IPS-15b (cell line): Measurements from ENCODE around the gene UEVLD.

Experiments used
- H3K27me3 ChIP-seq: one replicate; pipeline ENCODE4 v1.6.1; 2013; ENCODE audit warnings: low read length; ENCODE audit not compliant: control insufficient read depth, insufficient read depth
- H3K36me3 ChIP-seq: one replicate; pipeline ENCODE4 v1.6.1; 2013; ENCODE audit warnings: low read length; ENCODE audit not compliant: control insufficient read depth, insufficient read depth
- H3K4me1 ChIP-seq: one replicate; pipeline ENCODE4 v1.6.1; 2013; ENCODE audit warnings: mild to moderate bottlenecking, low read length; ENCODE audit not compliant: control insufficient read depth, insufficient read depth
- H3K4me3 ChIP-seq: one replicate; pipeline ENCODE4 v1.5.1; 2013; ENCODE audit warnings: low read depth, low read length
- H3K9ac ChIP-seq: one replicate; pipeline ENCODE4 v1.6.1; 2013; ENCODE audit warnings: low read depth, mild to moderate bottlenecking, low read length
- H3K9me3 ChIP-seq: one replicate; pipeline ENCODE4 v1.6.1; 2013; ENCODE audit warnings: mild to moderate bottlenecking, low read length; ENCODE audit not compliant: control insufficient read depth, insufficient read depth

The UEVLD gene

DNA sequence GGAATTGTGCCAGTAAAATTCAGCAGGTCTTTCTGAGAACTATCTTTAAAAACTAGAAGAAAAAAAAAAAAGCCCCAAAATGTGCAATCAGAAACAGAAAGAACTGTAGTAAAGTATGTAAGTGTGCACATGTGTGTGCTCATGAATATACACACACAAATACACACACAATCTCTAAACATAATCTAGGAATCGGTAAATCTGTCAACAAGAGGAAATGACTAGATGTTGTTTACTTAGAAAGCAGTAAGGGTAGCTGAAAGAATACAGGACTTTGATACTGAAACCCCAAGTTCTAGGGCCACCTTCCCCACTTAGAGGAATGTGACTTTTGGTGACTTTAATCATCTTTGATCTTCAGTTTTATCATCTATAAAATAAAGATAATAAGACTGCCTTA lies 13.2 kb downstream of the UEVLD start:
- Histone ChIP-seq H3K9ac (no peak overlapping the region), H3K4me3 (no peak overlapping the region), H3K27me3 (no peaks in the 10 kb centered on the region), H3K4me1 (no peaks in the 10 kb centered on the region), H3K36me3 (peaks cover under 1% of the 10 kb centered on the region), H3K9me3 (no peaks in the 10 kb centered on the region)

GRCh38 chr11:18567081-18567480 lies 21.5 kb downstream of the UEVLD start:
- H3K9me3 ChIP-seq, result no peaks in the 10 kb centered on the region
- no peaks in the 10 kb centered on the region for H3K27me3 ChIP-seq
- H3K36me3 ChIP-seq, result peaks cover 3% of the 10 kb centered on the region
- no peaks in the 10 kb centered on the region for H3K4me1 ChIP-seq
- H3K4me3 ChIP-seq, result no peak overlapping the region
- H3K9ac ChIP-seq, result no peak overlapping the region

DNA sequence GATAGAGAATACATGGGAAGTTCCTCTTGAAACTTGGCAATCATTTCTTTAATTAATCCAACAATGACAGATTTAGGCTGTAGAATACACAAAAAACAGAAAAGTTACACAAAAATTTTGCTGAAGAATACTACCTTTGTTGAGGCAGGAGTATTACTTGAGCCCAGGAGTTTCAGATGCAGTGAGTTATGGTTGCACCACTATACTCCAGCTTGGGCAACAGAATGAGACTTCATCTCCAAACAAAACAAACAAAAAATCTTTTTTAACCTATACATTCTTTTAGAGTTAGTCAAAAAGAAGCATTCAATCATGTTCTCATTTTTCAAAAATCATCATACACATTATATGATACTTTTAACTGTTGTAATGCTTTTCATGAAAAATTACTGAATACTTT lies 22.1 kb downstream of the UEVLD start:
- Histone ChIP-seq H3K36me3 (peaks cover 3% of the 10 kb centered on the region), H3K9ac (no peak overlapping the region), H3K4me3 (no peak overlapping the region), H3K27me3 (no peaks in the 10 kb centered on the region), H3K9me3 (no peaks in the 10 kb centered on the region), H3K4me1 (no peaks in the 10 kb centered on the region)

GRCh38 chr11:18564149-18564548 lies 24.4 kb downstream of the UEVLD start:
- no peak overlapping the region for H3K9ac ChIP-seq
- no peak overlapping the region for H3K4me3 ChIP-seq
- no peaks in the 10 kb centered on the region for H3K27me3 ChIP-seq
- no peaks in the 10 kb centered on the region for H3K9me3 ChIP-seq
- no peaks in the 10 kb centered on the region for H3K4me1 ChIP-seq
- no peaks in the 10 kb centered on the region for H3K36me3 ChIP-seq

DNA sequence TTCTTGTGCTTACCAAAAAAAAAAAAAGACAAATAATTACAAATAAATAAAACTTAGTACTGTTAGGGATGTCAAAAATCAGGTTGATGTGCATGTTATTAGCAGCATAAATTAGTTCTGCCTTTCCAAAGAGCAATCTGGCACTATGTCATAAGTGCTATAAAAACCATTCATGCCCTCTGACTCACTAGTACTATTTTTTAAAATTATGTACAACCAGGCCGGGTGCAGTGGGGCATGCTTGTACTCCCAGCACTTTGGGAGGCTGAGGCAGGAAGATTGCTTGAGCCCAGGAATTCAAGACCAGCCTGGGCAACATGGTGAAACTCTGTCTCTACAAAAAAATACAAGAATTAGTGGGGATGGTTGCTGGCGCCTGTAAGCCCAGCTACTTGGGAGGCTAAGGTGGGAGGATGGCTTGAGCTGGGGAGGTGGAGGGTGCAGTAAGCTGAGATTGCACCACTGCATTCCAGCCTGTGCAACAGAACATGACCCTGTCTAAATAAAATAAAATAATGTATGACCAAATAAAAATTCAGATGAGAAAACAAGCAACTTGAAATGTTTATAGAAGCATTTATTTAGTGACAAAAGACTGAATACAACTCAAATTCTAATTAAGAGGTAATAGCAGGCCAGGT lies 25.3 kb downstream of the UEVLD start:
- Histone ChIP-seq H3K9me3 (no peaks in the 10 kb centered on the region), H3K9ac (no peak overlapping the region), H3K27me3 (no peaks in the 10 kb centered on the region), H3K4me3 (no peak overlapping the region), H3K4me1 (no peaks in the 10 kb centered on the region), H3K36me3 (no peaks in the 10 kb centered on the region)

DNA sequence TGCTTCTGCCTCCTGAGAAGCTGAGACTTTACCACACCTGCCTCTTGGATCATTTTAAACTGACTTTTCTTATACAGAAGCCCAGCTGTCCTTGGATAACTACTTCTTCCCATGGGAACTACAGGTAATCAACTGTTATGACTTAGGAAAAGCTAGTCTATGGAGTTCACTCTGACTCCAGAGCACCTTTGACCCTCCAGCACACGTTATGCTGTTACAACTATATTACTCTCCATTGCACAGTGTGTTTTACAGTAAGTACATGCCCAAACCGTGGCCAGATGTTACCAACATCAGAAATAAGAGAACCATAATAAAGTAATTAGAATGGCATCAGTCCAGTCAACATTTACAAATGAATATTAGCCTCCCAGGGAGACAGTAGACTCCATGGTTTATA lies 40.5 kb downstream of the UEVLD start:
- no peaks in the 10 kb centered on the region for H3K4me1 ChIP-seq
- no peak overlapping the region for H3K4me3 ChIP-seq
- H3K9me3 ChIP-seq, result no peaks in the 10 kb centered on the region
- H3K27me3 ChIP-seq, result no peaks in the 10 kb centered on the region
- H3K9ac ChIP-seq, result no peak overlapping the region
- no peaks in the 10 kb centered on the region for H3K36me3 ChIP-seq

GRCh38 chr11:18540207-18541009 lies 48.1 kb downstream of the UEVLD start:
- Histone ChIP-seq H3K4me1 (no peaks in the 10 kb centered on the region), H3K36me3 (no peaks in the 10 kb centered on the region), H3K9me3 (no peaks in the 10 kb centered on the region), H3K27me3 (no peaks in the 10 kb centered on the region), H3K9ac (no peak overlapping the region), H3K4me3 (no peak overlapping the region)

DNA sequence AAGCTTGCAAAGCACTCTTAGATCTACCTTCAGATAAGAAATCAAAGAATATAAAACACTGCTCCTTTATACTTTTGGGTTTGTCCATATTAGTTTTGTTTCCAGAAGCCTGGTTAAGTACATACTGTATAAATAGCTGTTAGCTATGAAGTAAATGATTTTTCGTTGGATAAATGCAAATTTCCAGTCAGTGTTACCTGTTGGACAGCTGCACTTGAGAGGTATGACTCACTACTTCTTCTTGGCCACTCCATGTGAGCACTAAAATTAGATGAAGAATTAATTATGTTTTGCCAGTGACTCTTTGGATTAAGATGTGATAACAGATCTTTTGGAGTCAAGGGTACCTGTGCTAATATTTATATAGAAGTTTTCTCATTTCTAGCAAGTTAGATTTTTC lies 52.3 kb downstream of the UEVLD start:
- H3K36me3 ChIP-seq, result no peaks in the 10 kb centered on the region
- no peaks in the 10 kb centered on the region for H3K9me3 ChIP-seq
- H3K4me1 ChIP-seq, result no peaks in the 10 kb centered on the region
- H3K4me3 ChIP-seq, result no peak overlapping the region
- no peaks in the 10 kb centered on the region for H3K27me3 ChIP-seq
- no peak overlapping the region for H3K9ac ChIP-seq

GRCh38 chr11:18534245-18534644 lies 54.3 kb downstream of the UEVLD start:
- Histone ChIP-seq H3K9me3 (no peaks in the 10 kb centered on the region), H3K9ac (no peak overlapping the region)

GRCh38 chr11:18533365-18533764 lies 55.2 kb downstream of the UEVLD start:
- no peak overlapping the region for H3K9ac ChIP-seq
- H3K36me3 ChIP-seq, result no peaks in the 10 kb centered on the region
- no peaks in the 10 kb centered on the region for H3K27me3 ChIP-seq
- H3K4me3 ChIP-seq, result no peak overlapping the region
- H3K9me3 ChIP-seq, result no peaks in the 10 kb centered on the region
- no peaks in the 10 kb centered on the region for H3K4me1 ChIP-seq

More at GRCh38 chr11:18534245-18534644, 54.3 kb downstream of the UEVLD start:
- Histone ChIP-seq H3K4me3 (no peak overlapping the region), H3K4me1 (no peaks in the 10 kb centered on the region), H3K27me3 (no peaks in the 10 kb centered on the region), H3K36me3 (no peaks in the 10 kb centered on the region)

GRCh38 chr11:18527512-18527911 lies 61.0 kb downstream of the UEVLD start:
- no peaks in the 10 kb centered on the region for H3K27me3 ChIP-seq
- no peaks in the 10 kb centered on the region for H3K4me1 ChIP-seq
- H3K9ac ChIP-seq, result peak overlapping the region; percentile 87
- H3K9me3 ChIP-seq, result no peaks in the 10 kb centered on the region
- no peaks in the 10 kb centered on the region for H3K36me3 ChIP-seq
- peak overlapping the region; percentile 69 for H3K4me3 ChIP-seq
